ENCODE results near the gene EEF1E1.

The EEF1E1 gene

DNA sequence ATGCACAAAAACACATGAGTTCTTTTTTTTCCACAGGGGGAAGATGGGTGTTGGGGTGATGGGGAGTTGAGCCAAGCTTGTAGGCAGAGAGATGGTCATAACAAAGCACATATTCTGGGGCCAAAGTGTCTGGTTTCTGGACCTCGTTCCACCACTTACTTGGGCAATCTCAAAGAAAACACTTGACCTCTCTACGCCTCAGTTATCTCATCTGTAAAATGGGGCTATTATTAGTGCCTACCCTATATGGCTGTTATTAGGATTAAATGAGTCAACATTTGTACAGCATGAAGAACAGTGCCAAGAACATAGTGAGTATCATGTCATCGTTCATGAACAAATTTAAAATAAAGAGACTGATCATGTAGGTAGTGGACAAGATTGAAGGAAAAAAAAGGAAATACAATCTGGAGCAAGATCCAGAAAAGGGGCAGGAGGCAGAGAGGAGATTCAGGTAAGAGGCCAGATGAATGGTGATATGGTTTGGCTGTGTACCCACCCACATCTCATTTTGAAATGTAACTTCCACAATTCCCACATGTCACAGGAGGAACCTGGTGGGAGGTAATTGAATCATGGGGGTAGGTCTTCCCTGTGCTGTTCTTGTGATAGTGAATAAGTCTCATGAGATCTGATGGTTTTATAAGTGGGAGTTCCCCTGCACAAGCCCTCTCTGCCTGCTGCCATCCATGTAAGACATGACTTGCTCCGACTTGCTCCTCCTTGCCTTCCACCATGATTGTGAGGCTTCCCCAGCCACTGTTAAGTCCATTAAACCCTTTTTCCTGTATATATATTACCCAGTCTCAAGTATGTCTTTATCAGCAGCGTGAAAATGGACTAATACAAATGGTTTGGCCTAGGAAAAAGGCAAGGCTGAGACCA, 14.2 kb downstream of the EEF1E1 start:
- TF ChIP-seq, protein P1, sequence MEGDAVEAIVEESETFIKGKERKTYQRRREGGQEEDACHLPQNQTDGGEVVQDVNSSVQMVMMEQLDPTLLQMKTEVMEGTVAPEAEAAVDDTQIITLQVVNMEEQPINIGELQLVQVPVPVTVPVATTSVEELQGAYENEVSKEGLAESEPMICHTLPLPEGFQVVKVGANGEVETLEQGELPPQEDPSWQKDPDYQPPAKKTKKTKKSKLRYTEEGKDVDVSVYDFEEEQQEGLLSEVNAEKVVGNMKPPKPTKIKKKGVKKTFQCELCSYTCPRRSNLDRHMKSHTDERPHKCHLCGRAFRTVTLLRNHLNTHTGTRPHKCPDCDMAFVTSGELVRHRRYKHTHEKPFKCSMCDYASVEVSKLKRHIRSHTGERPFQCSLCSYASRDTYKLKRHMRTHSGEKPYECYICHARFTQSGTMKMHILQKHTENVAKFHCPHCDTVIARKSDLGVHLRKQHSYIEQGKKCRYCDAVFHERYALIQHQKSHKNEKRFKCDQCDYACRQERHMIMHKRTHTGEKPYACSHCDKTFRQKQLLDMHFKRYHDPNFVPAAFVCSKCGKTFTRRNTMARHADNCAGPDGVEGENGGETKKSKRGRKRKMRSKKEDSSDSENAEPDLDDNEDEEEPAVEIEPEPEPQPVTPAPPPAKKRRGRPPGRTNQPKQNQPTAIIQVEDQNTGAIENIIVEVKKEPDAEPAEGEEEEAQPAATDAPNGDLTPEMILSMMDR (IDR thresholded peaks at IDR 0.05), result no peak

DNA sequence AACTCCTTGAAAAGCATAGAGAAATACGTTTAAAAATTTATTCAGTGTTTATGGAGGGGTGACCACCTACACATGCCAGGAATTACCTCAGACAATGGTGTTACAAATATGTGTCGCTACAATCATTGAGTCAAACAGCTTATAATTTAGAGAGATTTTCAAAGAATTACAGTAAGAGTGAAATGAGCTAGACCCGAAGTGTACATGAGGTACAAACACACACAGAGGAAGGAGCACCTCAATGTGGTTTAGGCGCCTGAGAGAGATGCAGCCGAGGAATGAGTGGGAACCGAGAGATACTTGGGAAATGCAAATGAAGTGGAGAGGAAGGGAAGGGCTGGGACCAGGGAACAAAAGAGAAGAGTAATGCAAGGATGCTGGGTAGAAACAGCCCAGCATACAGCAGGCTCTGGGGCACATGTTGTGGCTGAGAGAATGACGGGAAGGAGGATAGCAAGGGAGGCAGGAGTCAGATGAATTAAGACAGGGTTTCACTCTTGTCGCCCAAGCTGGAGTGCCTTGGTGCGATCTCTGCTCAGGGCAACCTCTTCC, 15.5 kb downstream of the EEF1E1 start:
- TF ChIP-seq, protein P1 (IDR thresholded peaks at IDR 0.05), result no peak

DNA sequence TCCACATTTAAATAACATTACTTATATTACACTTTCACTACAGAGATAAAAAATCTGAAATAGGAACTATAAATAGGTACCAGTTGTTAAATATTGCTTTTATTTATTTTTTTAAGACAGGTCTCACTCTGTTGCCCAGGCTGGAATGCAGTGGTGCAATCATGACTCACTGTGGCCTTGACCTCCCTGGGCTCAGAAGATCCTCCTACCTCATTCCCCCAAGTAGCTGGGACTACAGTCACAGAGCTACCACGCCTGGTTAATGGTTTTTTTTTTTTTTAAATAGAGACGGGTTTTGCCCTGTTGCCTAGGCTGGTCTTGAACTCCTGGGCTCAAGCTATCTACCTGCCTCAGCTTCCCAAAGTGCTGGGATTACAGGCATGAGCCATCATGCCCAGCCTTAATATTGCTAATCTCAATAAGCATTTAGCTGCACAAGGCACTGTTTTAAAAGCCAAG, 17.3 kb downstream of the EEF1E1 start:
- TF ChIP-seq, protein P1 (IDR thresholded peaks at IDR 0.05), result no peak

DNA sequence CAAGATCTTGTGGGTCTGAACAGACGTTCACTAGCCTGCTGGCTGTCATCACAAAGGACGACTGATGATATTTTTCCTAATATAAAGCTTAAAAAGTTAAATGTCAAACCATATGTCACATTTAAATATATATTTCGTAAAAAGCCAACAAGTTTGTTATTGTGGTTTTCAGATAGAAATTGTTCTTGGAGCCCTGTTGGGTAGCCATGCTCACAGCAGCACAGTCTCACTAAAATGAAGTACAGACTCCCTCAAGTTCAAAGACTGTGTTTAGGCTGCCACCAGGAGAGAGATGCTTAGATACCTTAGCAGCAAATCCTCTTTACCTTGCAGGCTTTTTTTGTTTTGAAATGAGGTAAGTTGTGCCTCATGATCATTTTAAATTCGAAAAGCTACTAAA, 17.8 kb downstream of the EEF1E1 start:
- TF ChIP-seq, protein P1 (IDR thresholded peaks at IDR 0.05), result no peak

DNA sequence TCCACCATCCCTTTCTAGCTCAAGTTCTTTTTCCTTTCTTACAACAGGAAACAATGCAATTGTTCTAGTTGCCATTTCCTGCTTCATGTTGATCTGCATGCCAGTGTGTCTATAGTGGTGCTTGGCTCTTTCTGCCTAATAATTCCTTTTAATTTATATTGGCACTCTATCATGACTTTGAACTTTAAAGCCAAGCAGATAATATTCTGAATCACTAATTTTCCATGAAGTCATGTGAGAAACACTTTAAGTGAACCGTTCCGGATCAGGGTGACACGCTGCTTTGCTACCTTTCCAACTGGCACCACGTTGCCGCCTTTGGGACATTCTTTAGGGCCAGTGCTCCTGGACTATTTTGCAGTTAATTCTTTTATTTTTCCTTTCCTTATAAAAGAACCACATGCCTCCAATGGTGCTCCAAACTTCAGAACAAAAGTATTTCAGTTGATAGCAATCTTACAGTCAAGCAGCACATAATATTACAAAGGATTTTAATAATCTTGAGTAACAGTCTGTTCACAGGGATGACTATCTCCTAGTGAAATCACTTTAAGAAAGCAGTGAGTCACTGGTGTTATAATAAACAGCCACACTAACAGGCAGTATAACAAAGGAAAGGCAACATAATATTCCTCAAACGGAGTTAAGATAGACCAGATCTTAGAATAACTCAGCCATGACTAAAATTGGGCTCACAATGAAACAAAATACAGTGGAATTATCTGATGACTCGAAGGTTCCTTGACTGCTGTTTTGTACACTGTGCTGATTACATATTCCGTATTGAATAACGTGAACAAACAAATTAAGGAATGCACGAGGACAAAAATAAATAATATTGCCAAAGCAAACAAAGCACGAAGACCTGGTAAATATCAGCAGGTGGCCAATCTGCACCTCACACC, 19.1 kb downstream of the EEF1E1 start:
- TF ChIP-seq, protein P1 (IDR thresholded peaks at IDR 0.05), result no peak

DNA sequence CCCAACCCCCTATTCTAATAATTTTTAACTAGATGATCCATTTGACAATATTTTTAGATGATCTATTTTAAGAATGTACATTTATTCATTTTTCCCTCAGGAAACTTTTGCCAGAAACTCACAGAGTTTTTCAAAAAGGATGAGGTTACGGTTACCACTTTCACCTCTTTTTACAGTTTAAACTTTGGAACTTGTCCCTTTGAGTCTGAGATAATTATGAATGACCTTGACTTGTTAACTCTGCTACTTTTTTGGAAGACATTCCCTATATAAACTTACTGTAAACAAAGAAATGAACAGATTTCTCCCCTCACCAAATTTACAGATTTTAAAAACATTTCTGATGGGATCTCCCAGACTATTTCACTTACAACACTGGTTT, 19.8 kb downstream of the EEF1E1 start:
- TF ChIP-seq, protein P1 (IDR thresholded peaks at IDR 0.05), result no peak

DNA sequence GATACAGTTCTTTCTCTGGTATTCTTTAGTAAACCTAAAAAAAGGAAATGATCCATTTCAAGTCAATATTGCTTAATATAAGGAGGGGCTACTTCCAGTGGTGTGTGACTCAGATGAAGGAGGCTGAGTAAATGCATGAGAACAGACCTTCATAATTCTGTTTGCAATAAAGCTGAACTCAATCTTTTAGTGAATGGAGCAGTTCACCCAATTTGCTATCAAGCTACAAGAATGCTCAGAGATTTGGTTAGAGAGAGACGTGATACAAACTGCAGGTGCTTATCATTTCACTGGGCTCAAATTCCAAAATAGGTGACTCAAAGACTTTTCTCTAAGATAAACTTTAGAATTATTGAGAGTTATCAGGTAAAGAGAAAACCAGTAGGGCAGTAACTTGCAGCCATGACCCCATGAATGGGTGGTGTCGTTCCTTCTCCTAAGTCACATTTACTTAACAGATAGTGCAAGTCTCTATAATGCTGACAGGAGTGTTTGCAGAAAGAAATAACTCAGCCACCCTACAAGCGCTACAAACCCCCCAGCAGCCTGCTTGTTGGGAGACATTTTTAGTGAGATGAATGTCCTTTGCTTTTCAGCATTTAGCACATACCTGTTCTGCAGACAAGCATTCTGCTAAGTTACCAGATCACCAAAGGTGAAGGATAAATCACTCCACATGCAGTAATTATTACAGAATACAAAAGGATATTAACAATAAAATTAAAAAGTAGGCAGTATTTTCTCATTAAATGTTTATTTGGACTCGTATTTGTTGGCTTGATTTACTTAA, 21.8 kb downstream of the EEF1E1 start:
- TF ChIP-seq, protein P1 (IDR thresholded peaks at IDR 0.05), result no peak
